ENCODE results near the gene UGT1A4.

UGT1A4 gene

DNA sequence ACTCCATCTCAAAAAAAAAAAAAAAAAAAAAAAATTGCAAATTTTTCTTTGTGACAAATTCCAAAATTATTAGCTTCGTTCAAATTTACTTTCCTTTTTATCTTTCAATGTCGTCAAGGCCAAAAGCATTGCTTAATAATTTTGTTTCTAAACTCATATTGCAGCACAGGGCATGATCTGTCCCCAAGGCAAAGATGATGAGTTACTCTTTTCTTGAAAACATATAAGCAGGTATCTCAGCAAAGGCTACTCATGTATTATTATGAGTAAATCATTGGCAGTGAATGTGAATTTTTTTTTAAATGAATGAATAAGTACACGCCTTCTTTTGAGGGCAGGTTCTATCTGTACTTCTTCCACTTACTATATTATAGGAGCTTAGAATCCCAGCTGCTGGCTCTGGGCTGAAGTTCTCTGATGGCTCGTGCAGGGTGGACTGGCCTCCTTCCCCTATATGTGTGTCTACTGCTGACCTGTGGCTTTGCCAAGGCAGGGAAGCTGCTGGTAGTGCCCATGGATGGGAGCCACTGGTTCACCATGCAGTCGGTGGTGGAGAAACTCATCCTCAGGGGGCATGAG lies 36.9 kb upstream of the UGT1A4 start, which contains the start of gene UGT1A7:
Gene UGT1A7 (plus strand): TSS at position 381 of the 579 bp plus-strand sequence. CDS start 37 bp downstream, at position 418.
- Histone ChIP-seq H3K4me2 (ENCODE audit: low read depth, low read length, poor library complexity, severe bottlenecking) (no peak within 1 kb of the TSS), H3K4me1 (ENCODE audit: insufficient read depth, low read length, poor library complexity, severe bottlenecking) (no peaks in the 10 kb centered on the region)
- no peak for TF ChIP-seq EZH2phosphoT487 (IDR thresholded peaks at IDR 0.05; ENCODE audit: borderline replicate concordance)
- TF ChIP-seq, protein P1, sequence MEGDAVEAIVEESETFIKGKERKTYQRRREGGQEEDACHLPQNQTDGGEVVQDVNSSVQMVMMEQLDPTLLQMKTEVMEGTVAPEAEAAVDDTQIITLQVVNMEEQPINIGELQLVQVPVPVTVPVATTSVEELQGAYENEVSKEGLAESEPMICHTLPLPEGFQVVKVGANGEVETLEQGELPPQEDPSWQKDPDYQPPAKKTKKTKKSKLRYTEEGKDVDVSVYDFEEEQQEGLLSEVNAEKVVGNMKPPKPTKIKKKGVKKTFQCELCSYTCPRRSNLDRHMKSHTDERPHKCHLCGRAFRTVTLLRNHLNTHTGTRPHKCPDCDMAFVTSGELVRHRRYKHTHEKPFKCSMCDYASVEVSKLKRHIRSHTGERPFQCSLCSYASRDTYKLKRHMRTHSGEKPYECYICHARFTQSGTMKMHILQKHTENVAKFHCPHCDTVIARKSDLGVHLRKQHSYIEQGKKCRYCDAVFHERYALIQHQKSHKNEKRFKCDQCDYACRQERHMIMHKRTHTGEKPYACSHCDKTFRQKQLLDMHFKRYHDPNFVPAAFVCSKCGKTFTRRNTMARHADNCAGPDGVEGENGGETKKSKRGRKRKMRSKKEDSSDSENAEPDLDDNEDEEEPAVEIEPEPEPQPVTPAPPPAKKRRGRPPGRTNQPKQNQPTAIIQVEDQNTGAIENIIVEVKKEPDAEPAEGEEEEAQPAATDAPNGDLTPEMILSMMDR (conservative IDR thresholded peaks at IDR 0.05; ENCODE audit: low read length), result no peak

DNA sequence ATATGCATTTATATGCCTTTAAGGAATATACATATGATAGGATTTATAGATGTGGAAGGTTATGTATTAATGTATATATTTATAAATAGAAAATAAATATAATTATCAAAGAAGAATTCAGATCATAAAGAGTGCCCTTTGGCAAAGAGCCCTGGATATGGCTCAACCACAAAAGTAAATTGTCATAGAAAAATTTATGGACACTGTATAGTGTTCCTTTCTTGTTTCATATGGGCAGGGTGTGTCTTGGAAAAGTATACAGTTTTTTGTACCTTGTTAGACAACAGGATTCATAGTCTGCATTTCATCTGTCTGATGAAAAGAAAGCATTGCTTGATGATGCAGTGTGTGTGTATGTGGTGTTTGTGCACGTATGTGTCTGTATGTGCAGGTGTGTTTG lies 33.9 kb upstream of the UGT1A4 start:
- Histone ChIP-seq H3K4me2 (ENCODE audit: low read depth, low read length, poor library complexity, severe bottlenecking) (no peak overlapping the region), H3K9ac (ENCODE audit: low read depth, low read length, poor library complexity, severe bottlenecking) (no peak overlapping the region), H4K20me1 (ENCODE audit: insufficient read depth, low read length, poor library complexity, severe bottlenecking) (no peaks in the 10 kb centered on the region), H3K9me3 (ENCODE audit: insufficient read depth, low read depth, low read length) (no peaks in the 10 kb centered on the region), H3K4me1 (ENCODE audit: insufficient read depth, low read length, poor library complexity, severe bottlenecking) (no peaks in the 10 kb centered on the region), H3K79me2 (ENCODE audit: insufficient read depth, low read length) (no peaks in the 10 kb centered on the region), H3K9me2 (replicated peaks; ENCODE audit: low read depth, low read length) (no peaks in the 10 kb centered on the region), H3F3A (ENCODE audit: low read depth) (no peaks in the 10 kb centered on the region), H3K27me3 (ENCODE audit: insufficient read depth, low read length, poor library complexity, severe bottlenecking) (no peaks in the 10 kb centered on the region), H3K36me3 (ENCODE audit: insufficient read depth, low read length) (no peaks in the 10 kb centered on the region), H3K4me3 (ENCODE audit: low read length, poor library complexity, severe bottlenecking) (no peak overlapping the region), H2AFZ (ENCODE audit: low read length) (no peak overlapping the region)
- TF ChIP-seq EZH2phosphoT487 (IDR thresholded peaks at IDR 0.05; ENCODE audit: borderline replicate concordance), result no peak
- TF ChIP-seq, protein P1 (conservative IDR thresholded peaks at IDR 0.05; ENCODE audit: low read length), result no peak

More for the DNA sequence above, 36.9 kb upstream of the UGT1A4 start, which contains the start of gene UGT1A7:
- H2AFZ ChIP-seq (ENCODE audit: low read length), result no peak within 1 kb of the TSS
- H4K20me1 ChIP-seq (ENCODE audit: insufficient read depth, low read length, poor library complexity, severe bottlenecking), result no peaks in the 10 kb centered on the region
- H3K79me2 ChIP-seq (ENCODE audit: insufficient read depth, low read length), result no peaks in the 10 kb centered on the region
- H3K9ac ChIP-seq (ENCODE audit: low read depth, low read length, poor library complexity, severe bottlenecking), result no peak within 1 kb of the TSS
- H3K36me3 ChIP-seq (ENCODE audit: insufficient read depth, low read length), result no peaks in the 10 kb centered on the region
- no peaks in the 10 kb centered on the region for H3K27me3 ChIP-seq (ENCODE audit: insufficient read depth, low read length, poor library complexity, severe bottlenecking)
- no peaks in the 10 kb centered on the region for H3F3A ChIP-seq (ENCODE audit: low read depth)
- H3K9me2 ChIP-seq (replicated peaks; ENCODE audit: low read depth, low read length), result no peaks in the 10 kb centered on the region
- no peak within 1 kb of the TSS for H3K4me3 ChIP-seq (ENCODE audit: low read length, poor library complexity, severe bottlenecking)
- H3K9me3 ChIP-seq (ENCODE audit: insufficient read depth, low read depth, low read length), result no peaks in the 10 kb centered on the region

DNA sequence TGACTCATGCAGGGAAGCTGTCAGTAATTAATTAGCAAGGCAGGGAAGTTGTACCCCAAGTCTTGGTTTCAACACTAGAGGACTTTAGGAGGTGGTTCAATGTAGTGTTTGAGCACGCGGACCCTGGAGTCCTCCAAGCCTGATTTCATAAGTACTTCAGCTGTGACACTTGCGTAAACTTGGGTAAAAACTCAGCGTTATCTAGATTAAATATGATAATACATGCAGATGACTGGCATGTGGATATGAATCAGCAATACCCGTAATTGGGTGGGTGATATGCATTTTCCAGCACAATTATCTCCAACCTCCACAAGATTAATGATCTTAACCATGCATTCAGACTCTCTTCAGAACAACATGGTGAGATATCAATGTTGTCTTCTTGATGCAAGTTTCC lies 31.6 kb upstream of the UGT1A4 start:
- Histone ChIP-seq H3K9me3 (ENCODE audit: insufficient read depth, low read depth, low read length) (no peaks in the 10 kb centered on the region), H3F3A (ENCODE audit: low read depth) (no peaks in the 10 kb centered on the region), H4K20me1 (ENCODE audit: insufficient read depth, low read length, poor library complexity, severe bottlenecking) (no peaks in the 10 kb centered on the region), H3K4me2 (ENCODE audit: low read depth, low read length, poor library complexity, severe bottlenecking) (no peak overlapping the region), H3K79me2 (ENCODE audit: insufficient read depth, low read length) (no peaks in the 10 kb centered on the region), H3K4me3 (ENCODE audit: low read length, poor library complexity, severe bottlenecking) (no peak overlapping the region), H3K9ac (ENCODE audit: low read depth, low read length, poor library complexity, severe bottlenecking) (no peak overlapping the region), H3K9me2 (replicated peaks; ENCODE audit: low read depth, low read length) (no peaks in the 10 kb centered on the region), H3K27me3 (ENCODE audit: insufficient read depth, low read length, poor library complexity, severe bottlenecking) (no peaks in the 10 kb centered on the region), H3K36me3 (ENCODE audit: insufficient read depth, low read length) (no peaks in the 10 kb centered on the region), H3K4me1 (ENCODE audit: insufficient read depth, low read length, poor library complexity, severe bottlenecking) (no peaks in the 10 kb centered on the region), H2AFZ (ENCODE audit: low read length) (no peak overlapping the region)
- TF ChIP-seq, protein P1 (conservative IDR thresholded peaks at IDR 0.05; ENCODE audit: low read length), result no peak

Measured in Loucy (cell line).